GM11168 (cell line): ENCODE data around the gene SERHL2.

Experiments
- in situ Hi-C: fragments of 300-500 bp; cut with MboI; formaldehyde crosslinking; loops from one replicate; pipeline ENCODE4 v1.12.0; 2022; ENCODE audit warnings: low sequenced_read_pairs; ENCODE audit not compliant: unreplicated experiment

The SERHL2 gene

GRCh38 chr22:42622061-42622710, 68.4 kb downstream of the SERHL2 start:
- in situ Hi-C loops, result no loop called here

- in situ Hi-C loops, result no loop called here
These were observed 69.6 kb downstream of the SERHL2 start for GRCh38 chr22:42623301-42623751.
